HepG2 (cell line): ENCODE data around the gene UAP1L1. TPM values are rescaled to one million over a fixed set of nuclear protein-coding genes. Genes with fewer than 3 reads are reported as not detected.

Source experiments
- DNMT1 ChIP-seq: sonication (generic); formaldehyde crosslinking; IDR thresholded peaks from 2 replicates; pipeline ENCODE4 v1.5.1; 2020; ENCODE audit warnings: mild to moderate bottlenecking, missing genetic modification reagents
- GATAD2A ChIP-seq: IDR thresholded peaks from 2 replicates; pipeline ENCODE4 v1.6.1; 2016
- MXI1 ChIP-seq: IDR thresholded peaks from 3 replicates; pipeline ENCODE4 v1.6.1; 2012; ENCODE audit warnings: low read depth, low read length, inconsistent platforms, borderline replicate concordance
- NRL ChIP-seq: sonication (generic); formaldehyde crosslinking; IDR thresholded peaks from 2 replicates; pipeline ENCODE4 v1.5.0; 2020; ENCODE audit warnings: missing genetic modification reagents, mild to moderate bottlenecking, moderate library complexity, borderline replicate concordance
- PITX1 ChIP-seq: sonication (generic); formaldehyde crosslinking; IDR thresholded peaks from 2 replicates; pipeline ENCODE4 v1.5.1; 2020; ENCODE audit warnings: mild to moderate bottlenecking, missing genetic modification reagents
- RBFOX2 ChIP-seq: fragments of 200-400 bp; formaldehyde crosslinking; IDR thresholded peaks from 2 replicates; pipeline ENCODE4 v1.6.1; 2017; ENCODE audit warnings: low read depth, mild to moderate bottlenecking, low read length
- SRSF4 ChIP-seq: fragments of 200-400 bp; formaldehyde crosslinking; IDR thresholded peaks from one replicate; pipeline ENCODE4 v1.6.1; 2018; ENCODE audit warnings: mild to moderate bottlenecking, low read depth, low read length, moderate library complexity; ENCODE audit not compliant: poor library complexity, severe bottlenecking
- STAG1 ChIP-seq: sonication (generic); formaldehyde crosslinking; IDR thresholded peaks from 2 replicates; pipeline ENCODE4 v1.4.0; 2020; ENCODE audit warnings: missing genetic modification reagents
- ZNF30 ChIP-seq: sonication (generic); formaldehyde crosslinking; IDR thresholded peaks from 2 replicates; pipeline ENCODE4 v1.5.0; 2020; ENCODE audit warnings: mild to moderate bottlenecking, missing genetic modification reagents
- ZNF44 ChIP-seq: sonication (generic); formaldehyde crosslinking; IDR thresholded peaks from 2 replicates; pipeline ENCODE4 v1.5.1; 2020; ENCODE audit warnings: mild to moderate bottlenecking, missing genetic modification reagents
- ZNF562 ChIP-seq: sonication (generic); formaldehyde crosslinking; IDR thresholded peaks from 2 replicates; pipeline ENCODE4 v1.8.0; 2022; ENCODE audit warnings: missing genetic modification reagents, borderline replicate concordance
- ZNF772 ChIP-seq: sonication (generic); formaldehyde crosslinking; IDR thresholded peaks from 2 replicates; pipeline ENCODE4 v1.5.0; 2020; ENCODE audit warnings: mild to moderate bottlenecking, missing genetic modification reagents
- ZNF781 ChIP-seq: sonication (generic); formaldehyde crosslinking; IDR thresholded peaks from 2 replicates; pipeline ENCODE4 v1.5.1; 2020; ENCODE audit warnings: borderline replicate concordance, mild to moderate bottlenecking, missing genetic modification reagents; ENCODE audit errors: not compliant biosample characterization
- ZNF891 ChIP-seq: sonication (generic); formaldehyde crosslinking; IDR thresholded peaks from 2 replicates; pipeline ENCODE4 v1.5.0; 2020; ENCODE audit warnings: mild to moderate bottlenecking, missing genetic modification reagents
- polyA plus RNA-seq, 8 experiments: library from polyadenylated mRNA; depleted of rRNA in 3 of 8; stranded (reverse) in 7 of 8; unstranded in 1 of 8; fragments of >200 nt; fragmentation: Illumina TruSeq in 4 of 8; extraction: Trizol in 4 of 8; gene quantifications; 2 replicates each; pipeline versions ENCODE4 v1.2.1 to v1.2.3, GENCODE V29; 2011 to 2016; ENCODE audit warnings: low read depth in 4 of 8, missing spikeins in 1 of 8, mixed read lengths in 1 of 8; ENCODE audit not compliant: insufficient read depth in 1 of 8
- total RNA-seq, 5 experiments: library from RNA; depleted of rRNA; stranded (reverse); fragments of >200 nt; fragmentation: Illumina TruSeq; extraction: Trizol; gene quantifications; 2 replicates each; pipeline ENCODE4 v1.2.3, GENCODE V29; 2016; ENCODE audit warnings: low read depth in 1 of 5
- TF ChIP-seq, protein P1 (sequence below): sonication (generic); formaldehyde crosslinking; IDR thresholded peaks from 2 replicates; pipeline ENCODE4 v1.8.0; 2022; ENCODE audit warnings: missing genetic modification reagents, low read depth, mild to moderate bottlenecking, borderline replicate concordance
- TF ChIP-seq, protein P2 (sequence below): sonication (generic); formaldehyde crosslinking; IDR thresholded peaks from 2 replicates; pipeline ENCODE4 v1.4.0; 2020; ENCODE audit warnings: missing genetic modification reagents, mild to moderate bottlenecking, borderline replicate concordance
- TF ChIP-seq, protein P3 (sequence below): sonication (generic); formaldehyde crosslinking; IDR thresholded peaks from 2 replicates; pipeline ENCODE4 v1.8.1; 2023; ENCODE audit warnings: mild to moderate bottlenecking, missing genetic modification reagents
- TF ChIP-seq, protein P4 (sequence below): sonication (generic); formaldehyde crosslinking; IDR thresholded peaks from 2 replicates; pipeline ENCODE4 v1.5.1; 2020; ENCODE audit warnings: mild to moderate bottlenecking, missing genetic modification reagents
- TF ChIP-seq, protein P5 (sequence below): sonication (generic); formaldehyde crosslinking; conservative IDR thresholded peaks from 2 replicates; pipeline ENCODE4 v1.4.0; 2020; ENCODE audit warnings: missing genetic modification reagents

Gene UAP1L1
- total and polyA plus RNA-seq, 2 of the 13 experiments (the other 11 are each of a cell fraction or from before 2014, with no cell fraction given): 5.4 to 6.4 TPM

DNA sequence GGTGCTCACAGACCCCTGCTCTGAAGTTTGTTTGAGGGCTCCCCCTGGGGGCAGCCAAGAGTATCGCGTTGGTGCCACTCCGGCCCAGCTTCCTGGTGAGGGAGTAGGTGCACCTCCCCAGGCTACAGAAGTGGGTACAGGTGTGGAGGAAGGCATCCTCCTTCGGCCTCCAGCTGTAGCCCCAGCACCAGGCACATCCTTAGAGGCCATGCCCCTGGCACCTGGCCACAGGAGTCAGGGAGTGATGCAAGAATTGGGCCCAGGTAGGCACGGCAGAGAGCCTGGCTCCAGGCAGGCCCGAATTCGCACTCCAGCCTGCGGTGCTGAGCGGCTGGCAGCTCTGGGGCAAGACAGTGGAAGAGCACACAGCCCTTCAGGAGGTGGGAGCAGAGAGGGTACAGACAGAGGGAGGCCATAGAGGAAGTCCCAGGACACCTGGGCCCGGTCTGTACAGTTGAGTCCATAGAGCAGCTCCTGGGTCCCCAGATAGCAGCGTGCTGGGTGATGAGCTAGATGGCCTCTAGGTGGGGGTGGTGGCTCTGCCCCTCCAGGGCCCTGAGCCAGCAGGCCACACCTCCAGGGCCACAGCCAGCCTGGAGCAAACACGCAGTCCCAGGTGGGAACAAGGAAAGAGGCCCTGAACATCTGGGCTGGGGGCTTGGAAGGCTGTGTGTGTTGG lies 9.3 kb upstream of the UAP1L1 start (continued):
- TF ChIP-seq, protein P1, sequence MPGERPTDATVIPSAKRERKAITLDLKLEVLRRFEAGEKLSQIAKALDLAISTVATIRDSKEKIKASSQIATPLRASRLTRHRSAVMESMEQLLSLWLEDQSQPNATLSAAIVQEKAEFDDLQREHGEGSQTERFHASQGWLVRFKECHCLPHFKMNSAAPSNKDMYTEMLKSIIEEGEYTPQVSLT: no peak
- TF ChIP-seq ZNF44: no peak
- TF ChIP-seq STAG1: peak; percentile 68
- TF ChIP-seq ZNF781 (CRISPR knock-in tag): no peak
- TF ChIP-seq GATAD2A (CRISPR knock-in tag): 0 out of 2 replicates have a peak, but pooled peaks have one; percentile 10
- TF ChIP-seq RBFOX2: no peak
- TF ChIP-seq NRL: no peak
- no peak for TF ChIP-seq ZNF891 (CRISPR knock-in tag)
- peak; percentile 66; the same call in 1 of the 2 replicates for TF ChIP-seq DNMT1 (CRISPR knock-in tag)
- TF ChIP-seq, protein P2, sequence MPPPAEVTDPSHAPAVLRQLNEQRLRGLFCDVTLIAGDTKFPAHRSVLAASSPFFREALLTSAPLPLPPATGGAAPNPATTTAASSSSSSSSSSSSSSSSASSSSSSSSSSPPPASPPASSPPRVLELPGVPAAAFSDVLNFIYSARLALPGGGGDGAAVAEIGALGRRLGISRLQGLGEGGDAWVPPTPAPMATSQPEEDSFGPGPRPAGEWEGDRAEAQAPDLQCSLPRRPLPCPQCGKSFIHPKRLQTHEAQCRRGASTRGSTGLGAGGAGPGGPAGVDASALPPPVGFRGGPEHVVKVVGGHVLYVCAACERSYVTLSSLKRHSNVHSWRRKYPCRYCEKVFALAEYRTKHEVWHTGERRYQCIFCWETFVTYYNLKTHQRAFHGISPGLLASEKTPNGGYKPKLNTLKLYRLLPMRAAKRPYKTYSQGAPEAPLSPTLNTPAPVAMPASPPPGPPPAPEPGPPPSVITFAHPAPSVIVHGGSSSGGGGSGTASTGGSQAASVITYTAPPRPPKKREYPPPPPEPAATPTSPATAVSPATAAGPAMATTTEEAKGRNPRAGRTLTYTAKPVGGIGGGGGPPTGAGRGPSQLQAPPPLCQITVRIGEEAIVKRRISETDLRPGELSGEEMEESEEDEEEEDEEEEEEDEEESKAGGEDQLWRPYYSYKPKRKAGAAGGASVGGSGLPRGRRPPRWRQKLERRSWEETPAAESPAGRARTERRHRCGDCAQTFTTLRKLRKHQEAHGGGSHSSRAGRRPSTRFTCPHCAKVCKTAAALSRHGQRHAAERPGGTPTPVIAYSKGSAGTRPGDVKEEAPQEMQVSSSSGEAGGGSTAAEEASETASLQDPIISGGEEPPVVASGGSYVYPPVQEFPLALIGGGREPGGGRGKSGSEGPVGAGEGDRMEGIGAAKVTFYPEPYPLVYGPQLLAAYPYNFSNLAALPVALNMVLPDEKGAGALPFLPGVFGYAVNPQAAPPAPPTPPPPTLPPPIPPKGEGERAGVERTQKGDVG (CRISPR knock-in tag): no peak
- TF ChIP-seq, protein P3, sequence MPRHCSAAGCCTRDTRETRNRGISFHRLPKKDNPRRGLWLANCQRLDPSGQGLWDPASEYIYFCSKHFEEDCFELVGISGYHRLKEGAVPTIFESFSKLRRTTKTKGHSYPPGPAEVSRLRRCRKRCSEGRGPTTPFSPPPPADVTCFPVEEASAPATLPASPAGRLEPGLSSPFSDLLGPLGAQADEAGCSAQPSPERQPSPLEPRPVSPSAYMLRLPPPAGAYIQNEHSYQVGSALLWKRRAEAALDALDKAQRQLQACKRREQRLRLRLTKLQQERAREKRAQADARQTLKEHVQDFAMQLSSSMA (CRISPR knock-in tag): no peak
- TF ChIP-seq ZNF562: no peak
- TF ChIP-seq, protein P4, sequence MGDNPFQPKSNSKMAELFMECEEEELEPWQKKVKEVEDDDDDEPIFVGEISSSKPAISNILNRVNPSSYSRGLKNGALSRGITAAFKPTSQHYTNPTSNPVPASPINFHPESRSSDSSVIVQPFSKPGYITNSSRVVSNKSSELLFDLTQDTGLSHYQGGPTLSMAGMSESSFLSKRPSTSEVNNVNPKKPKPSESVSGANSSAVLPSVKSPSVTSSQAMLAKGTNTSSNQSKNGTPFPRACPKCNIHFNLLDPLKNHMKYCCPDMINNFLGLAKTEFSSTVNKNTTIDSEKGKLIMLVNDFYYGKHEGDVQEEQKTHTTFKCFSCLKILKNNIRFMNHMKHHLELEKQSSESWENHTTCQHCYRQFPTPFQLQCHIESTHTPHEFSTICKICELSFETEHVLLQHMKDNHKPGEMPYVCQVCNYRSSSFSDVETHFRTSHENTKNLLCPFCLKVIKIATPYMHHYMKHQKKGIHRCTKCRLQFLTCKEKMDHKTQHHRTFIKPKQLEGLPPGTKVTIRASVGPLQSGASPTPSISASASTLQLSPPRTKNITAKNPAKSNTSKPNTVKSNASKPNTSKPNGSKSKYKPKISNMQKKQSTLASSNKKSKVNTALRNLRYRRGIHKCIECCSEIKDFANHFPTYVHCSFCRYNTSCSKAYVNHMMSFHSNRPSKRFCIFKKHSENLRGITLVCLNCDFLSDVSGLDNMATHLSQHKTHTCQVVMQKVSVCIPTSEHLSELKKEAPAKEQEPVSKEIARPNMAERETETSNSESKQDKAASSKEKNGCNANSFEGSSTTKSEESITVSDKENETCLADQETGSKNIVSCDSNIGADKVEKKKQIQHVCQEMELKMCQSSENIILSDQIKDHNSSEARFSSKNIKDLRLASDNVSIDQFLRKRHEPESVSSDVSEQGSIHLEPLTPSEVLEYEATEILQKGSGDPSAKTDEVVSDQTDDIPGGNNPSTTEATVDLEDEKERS (CRISPR knock-in tag): no peak
- no peak for TF ChIP-seq PITX1
- TF ChIP-seq MXI1: peak; percentile 56; the same call in 1 of the 3 replicates
- 0 out of 2 replicates have a peak, but pooled peaks have one; percentile 73 for TF ChIP-seq ZNF30
- TF ChIP-seq ZNF772 (CRISPR knock-in tag): peak; percentile 55; the same call in 1 of the 2 replicates
- no peak for TF ChIP-seq SRSF4
- TF ChIP-seq, protein P5, sequence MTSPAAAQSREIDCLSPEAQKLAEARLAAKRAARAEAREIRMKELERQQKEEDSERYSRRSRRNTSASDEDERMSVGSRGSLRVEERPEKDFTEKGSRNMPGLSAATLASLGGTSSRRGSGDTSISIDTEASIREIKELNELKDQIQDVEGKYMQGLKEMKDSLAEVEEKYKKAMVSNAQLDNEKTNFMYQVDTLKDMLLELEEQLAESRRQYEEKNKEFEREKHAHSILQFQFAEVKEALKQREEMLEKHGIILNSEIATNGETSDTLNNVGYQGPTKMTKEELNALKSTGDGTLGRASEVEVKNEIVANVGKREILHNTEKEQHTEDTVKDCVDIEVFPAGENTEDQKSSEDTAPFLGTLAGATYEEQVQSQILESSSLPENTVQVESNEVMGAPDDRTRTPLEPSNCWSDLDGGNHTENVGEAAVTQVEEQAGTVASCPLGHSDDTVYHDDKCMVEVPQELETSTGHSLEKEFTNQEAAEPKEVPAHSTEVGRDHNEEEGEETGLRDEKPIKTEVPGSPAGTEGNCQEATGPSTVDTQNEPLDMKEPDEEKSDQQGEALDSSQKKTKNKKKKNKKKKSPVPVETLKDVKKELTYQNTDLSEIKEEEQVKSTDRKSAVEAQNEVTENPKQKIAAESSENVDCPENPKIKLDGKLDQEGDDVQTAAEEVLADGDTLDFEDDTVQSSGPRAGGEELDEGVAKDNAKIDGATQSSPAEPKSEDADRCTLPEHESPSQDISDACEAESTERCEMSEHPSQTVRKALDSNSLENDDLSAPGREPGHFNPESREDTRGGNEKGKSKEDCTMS (CRISPR knock-in tag): no peak
